Activated CD4-positive, alpha-beta T cell treated with anti-CD3 and anti-CD28 coated beads, Interleukin-2, amount 10 ng/mL, durations not matched to agents 24 days and 14 days (primary cell): ENCODE data around the gene PYGB. TPM values are rescaled to one million over a fixed set of nuclear protein-coding genes. Genes with fewer than 3 reads are reported as not detected.
A peak's percentile ranks its signal among the peaks of the same experiment; 100 is the strongest.
"Not testable (repeated sequence)": the region's sequence is repeated elsewhere in the genome, so short reads cannot be mapped to it uniquely, and the experiment has no call there.

Source experiments
- DNase-seq: peaks from one replicate; pipeline ENCODE4 v3.0.0; 2022
- H3K27ac Mint-ChIP-seq: one replicate; pipeline ENCODE4 v1.8.0; 2022; ENCODE audit warnings: mild to moderate bottlenecking, mixed read lengths
- H3K27me3 Mint-ChIP-seq: one replicate; pipeline ENCODE4 v1.8.0; 2022; ENCODE audit warnings: mixed read lengths
- H3K36me3 Mint-ChIP-seq: one replicate; pipeline ENCODE4 v1.8.0; 2022; ENCODE audit warnings: low read depth, mild to moderate bottlenecking, mixed read lengths
- H3K4me1 Mint-ChIP-seq: one replicate; pipeline ENCODE4 v1.8.0; 2021; ENCODE audit warnings: mixed read lengths
- H3K4me3 Mint-ChIP-seq: one replicate; pipeline ENCODE4 v1.8.0; 2022; ENCODE audit warnings: mild to moderate bottlenecking, moderate library complexity, mixed read lengths
- H3K9me3 Mint-ChIP-seq: one replicate; pipeline ENCODE4 v1.8.0; 2021; ENCODE audit warnings: mixed read lengths
- intact Hi-C: fragments of 100-400 bp; cut with micrococcal nuclease; formaldehyde crosslinking; loops from one replicate; pipeline ENCODE4 v1.15.1; 2023
- total RNA-seq: library from RNA; stranded (reverse); gene quantifications from 2 replicates; pipeline ENCODE4 v1.2.3, GENCODE V29; 2022

Gene PYGB
- total RNA-seq, 1 donor from 2014 or later: 36.6 TPM

GRCh38 chr20:25253606-25254275 is 5.9 kb downstream of the PYGB start:
- DNase-seq: no peak
- no peak overlapping the region for H3K27ac Mint-ChIP-seq
- no peaks in the 10 kb centered on the region for H3K9me3 Mint-ChIP-seq

DNA sequence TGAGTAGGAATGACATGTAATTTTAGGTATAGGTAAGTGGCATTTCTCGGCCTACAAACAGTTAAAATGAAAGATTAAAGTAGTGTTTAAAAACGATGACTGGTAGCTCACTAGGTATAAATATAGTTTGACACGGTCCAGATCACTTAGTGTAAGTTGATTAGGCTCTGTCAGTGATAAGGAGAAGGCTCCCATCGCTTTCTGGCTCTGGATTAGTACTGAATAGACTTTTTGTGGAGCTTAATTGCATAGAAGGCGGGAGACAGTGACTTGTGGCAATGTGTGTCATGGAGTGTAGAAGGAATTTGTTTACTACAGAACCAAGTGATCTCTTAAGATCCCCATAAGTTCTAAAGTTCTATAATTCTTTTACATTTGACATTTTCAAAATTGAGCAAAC is 6.7 kb downstream of the PYGB start:
- Mint-ChIP-seq H3K4me3 (no peak overlapping the region), H3K27me3 (no peaks in the 10 kb centered on the region), H3K9me3 (no peaks in the 10 kb centered on the region), H3K36me3 (peaks cover 12% of the 10 kb centered on the region), H3K27ac (no peak overlapping the region), H3K4me1 (peaks cover 18% of the 10 kb centered on the region)
- intact Hi-C loops: no loop called here
- DNase-seq: no peak

More at GRCh38 chr20:25253606-25254275, 5.9 kb downstream of the PYGB start:
- H3K36me3 Mint-ChIP-seq: peaks cover 7% of the 10 kb centered on the region
- intact Hi-C loops: no loop called here
- H3K4me3 Mint-ChIP-seq: no peak overlapping the region
- no peaks in the 10 kb centered on the region for H3K27me3 Mint-ChIP-seq
- peaks cover 20% of the 10 kb centered on the region for H3K4me1 Mint-ChIP-seq

DNA sequence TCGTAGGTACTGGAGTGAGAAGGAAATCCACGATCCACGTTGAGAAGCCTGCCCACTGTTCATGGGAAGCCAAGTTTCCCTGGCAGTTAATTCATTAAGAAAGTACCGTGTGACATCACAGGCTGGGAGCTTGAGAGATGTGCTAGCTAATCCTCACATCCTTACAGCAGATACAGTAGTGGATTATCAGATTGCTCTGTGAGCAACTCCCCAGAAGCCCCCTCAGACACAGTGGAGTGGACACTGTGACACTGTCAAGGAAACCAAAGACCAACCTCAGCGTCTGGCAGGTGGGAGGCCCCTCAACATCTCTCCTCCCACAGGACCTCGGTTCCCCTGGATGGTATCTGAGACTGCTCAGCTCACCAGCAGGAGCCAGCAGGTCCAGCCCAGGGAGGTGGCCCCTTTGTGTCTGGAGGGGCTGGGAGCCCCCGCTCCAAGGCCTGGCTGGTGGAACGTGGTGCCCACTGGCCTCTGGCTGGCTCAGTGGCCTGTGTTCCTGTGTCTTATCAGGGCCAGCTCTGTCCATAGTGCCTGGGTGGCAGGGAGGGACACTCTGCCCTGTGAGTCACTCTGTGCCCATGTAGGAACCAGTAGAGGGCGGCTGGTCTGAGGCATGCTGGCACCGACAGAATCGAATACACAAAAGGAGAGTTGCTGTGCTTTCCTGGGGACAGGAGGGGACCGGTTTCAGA is 7.2 kb downstream of the PYGB start:
- peaks cover 21% of the 10 kb centered on the region for H3K4me1 Mint-ChIP-seq
- no peaks in the 10 kb centered on the region for H3K9me3 Mint-ChIP-seq
- DNase-seq: no peak
- H3K27me3 Mint-ChIP-seq: no peaks in the 10 kb centered on the region
- H3K4me3 Mint-ChIP-seq: no peak overlapping the region
- intact Hi-C loops: no loop called here
- peaks cover 16% of the 10 kb centered on the region for H3K36me3 Mint-ChIP-seq
- H3K27ac Mint-ChIP-seq: no peak overlapping the region

DNA sequence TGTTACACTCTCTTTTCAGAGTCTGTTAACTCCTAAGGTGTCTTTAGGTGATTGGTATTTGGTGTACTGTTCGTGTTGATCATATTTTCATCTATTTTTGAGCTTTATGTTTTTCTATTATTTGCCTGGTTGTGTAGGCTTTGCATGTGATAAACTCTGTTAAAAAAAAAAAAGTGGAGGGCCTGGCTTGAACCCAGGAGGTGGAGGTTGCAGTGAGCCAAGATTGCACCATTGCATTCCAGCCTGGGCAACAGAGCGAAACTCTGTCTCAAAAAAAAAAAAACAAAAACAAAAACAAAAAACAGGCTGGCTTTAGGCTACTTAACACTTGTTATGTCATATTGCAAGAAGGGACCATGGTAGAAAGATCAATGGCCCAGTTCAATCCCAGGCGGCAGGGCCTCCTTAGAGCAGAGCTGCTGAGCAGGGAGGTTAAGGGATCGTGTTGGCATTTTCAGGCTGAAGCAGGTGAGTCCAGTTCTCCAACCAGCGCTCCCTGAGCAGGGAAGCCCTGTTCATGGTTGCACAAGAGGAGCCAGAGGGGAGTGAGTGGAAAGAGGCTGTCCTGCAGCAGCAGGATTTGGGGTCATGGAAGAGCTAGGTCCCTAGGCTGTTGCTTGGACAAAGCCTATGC is 8.5 kb downstream of the PYGB start:
- Mint-ChIP-seq H3K9me3 (no peaks in the 10 kb centered on the region), H3K4me3 (no peak overlapping the region), H3K27me3 (no peaks in the 10 kb centered on the region), H3K27ac (no peak overlapping the region), H3K4me1 (peaks cover 22% of the 10 kb centered on the region), H3K36me3 (peaks cover 26% of the 10 kb centered on the region)
- intact Hi-C loops: no loop called here
- no peak for DNase-seq

DNA sequence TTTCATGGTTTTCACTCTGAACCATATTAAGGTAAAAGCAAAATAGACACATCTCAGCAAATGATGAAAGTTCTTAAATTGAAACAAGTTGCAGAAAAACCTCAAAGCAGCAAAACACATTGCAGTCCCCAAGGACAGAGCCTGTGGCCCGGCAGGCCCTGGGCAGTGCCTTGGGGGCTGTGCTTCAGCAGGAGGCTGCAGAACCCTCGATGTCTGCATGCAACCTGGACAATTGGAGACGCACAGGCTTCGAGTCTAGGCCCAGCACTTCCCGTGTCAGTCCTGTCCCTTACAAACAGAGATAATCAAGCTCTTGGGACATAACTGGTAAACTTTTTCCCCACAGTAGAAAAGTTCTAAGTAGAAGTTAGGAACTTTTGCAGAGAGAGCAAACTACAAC is 9.2 kb downstream of the PYGB start:
- peaks cover 18% of the 10 kb centered on the region for H3K4me1 Mint-ChIP-seq
- no peaks in the 10 kb centered on the region for H3K27me3 Mint-ChIP-seq
- no peak overlapping the region for H3K27ac Mint-ChIP-seq
- H3K36me3 Mint-ChIP-seq: peaks cover 34% of the 10 kb centered on the region
- no peak for DNase-seq
- H3K4me3 Mint-ChIP-seq: no peak overlapping the region
- intact Hi-C loops: no loop called here
- no peaks in the 10 kb centered on the region for H3K9me3 Mint-ChIP-seq

- no peak overlapping the region for H3K27ac Mint-ChIP-seq
- DNase-seq: no peak
- peaks cover 35% of the 10 kb centered on the region for H3K36me3 Mint-ChIP-seq
- intact Hi-C loops: no loop called here
- no peak overlapping the region for H3K4me3 Mint-ChIP-seq
- no peaks in the 10 kb centered on the region for H3K27me3 Mint-ChIP-seq
- H3K4me1 Mint-ChIP-seq: peaks cover 16% of the 10 kb centered on the region
- H3K9me3 Mint-ChIP-seq: no peaks in the 10 kb centered on the region
Observed at GRCh38 chr20:25257756-25258475, 10.0 kb downstream of the PYGB start.

DNA sequence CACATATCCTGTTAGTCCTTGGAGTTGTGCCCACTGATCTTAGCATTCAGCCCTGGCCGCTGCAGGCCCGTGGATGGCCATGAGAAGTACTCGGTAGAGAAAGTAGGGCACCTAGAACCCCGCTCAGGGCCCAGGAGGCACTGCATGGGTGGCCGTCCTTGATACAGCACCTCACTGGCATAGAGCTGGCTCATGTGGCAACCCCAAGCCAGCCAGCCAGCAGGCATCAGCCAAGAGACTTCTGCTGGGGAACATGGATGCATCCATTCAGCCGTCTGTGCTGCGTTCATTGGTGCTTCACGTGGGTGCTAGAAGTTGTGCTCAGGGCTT is 10.6 kb downstream of the PYGB start:
- intact Hi-C loops: no loop called here
- DNase-seq: no peak
- Mint-ChIP-seq H3K27me3 (no peaks in the 10 kb centered on the region), H3K27ac (no peak overlapping the region), H3K9me3 (peaks cover 5% of the 10 kb centered on the region), H3K4me3 (no peak overlapping the region), H3K4me1 (peaks cover 16% of the 10 kb centered on the region), H3K36me3 (peaks cover 38% of the 10 kb centered on the region)

DNA sequence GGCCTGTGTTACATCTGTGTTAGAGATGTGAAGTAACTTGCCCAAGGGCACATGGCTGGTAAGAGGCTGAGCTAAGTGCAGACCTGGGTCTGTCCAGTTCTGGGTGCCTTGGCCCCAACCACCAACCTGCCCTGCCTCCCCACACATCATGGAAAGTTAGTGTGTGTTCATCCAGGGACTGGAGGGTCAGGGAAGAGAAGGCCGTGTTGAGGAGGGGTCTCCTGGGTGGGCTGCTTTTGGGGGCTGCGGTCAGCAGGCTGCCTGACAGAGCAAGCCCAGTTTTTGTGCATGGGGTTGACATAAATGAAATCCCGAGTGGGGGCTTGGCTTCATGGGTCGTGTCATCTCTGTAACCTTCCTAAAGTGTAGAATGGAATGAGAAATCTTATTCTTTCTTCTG is 10.9 kb downstream of the PYGB start:
- H3K36me3 Mint-ChIP-seq: peaks cover 38% of the 10 kb centered on the region
- H3K9me3 Mint-ChIP-seq: peaks cover 6% of the 10 kb centered on the region
- no peaks in the 10 kb centered on the region for H3K27me3 Mint-ChIP-seq
- no peak overlapping the region for H3K4me3 Mint-ChIP-seq
- peaks cover 16% of the 10 kb centered on the region for H3K4me1 Mint-ChIP-seq
- DNase-seq: no peak
- intact Hi-C loops: no loop called here
- H3K27ac Mint-ChIP-seq: no peak overlapping the region

GRCh38 chr20:25259358-25259757 is 11.5 kb downstream of the PYGB start:
- intact Hi-C loops: no loop called here
- Mint-ChIP-seq H3K27me3 (no peaks in the 10 kb centered on the region), H3K27ac (no peak overlapping the region), H3K9me3 (peaks cover 6% of the 10 kb centered on the region), H3K36me3 (peaks cover 40% of the 10 kb centered on the region), H3K4me3 (no peak overlapping the region), H3K4me1 (peaks cover 16% of the 10 kb centered on the region)
- no peak for DNase-seq

DNA sequence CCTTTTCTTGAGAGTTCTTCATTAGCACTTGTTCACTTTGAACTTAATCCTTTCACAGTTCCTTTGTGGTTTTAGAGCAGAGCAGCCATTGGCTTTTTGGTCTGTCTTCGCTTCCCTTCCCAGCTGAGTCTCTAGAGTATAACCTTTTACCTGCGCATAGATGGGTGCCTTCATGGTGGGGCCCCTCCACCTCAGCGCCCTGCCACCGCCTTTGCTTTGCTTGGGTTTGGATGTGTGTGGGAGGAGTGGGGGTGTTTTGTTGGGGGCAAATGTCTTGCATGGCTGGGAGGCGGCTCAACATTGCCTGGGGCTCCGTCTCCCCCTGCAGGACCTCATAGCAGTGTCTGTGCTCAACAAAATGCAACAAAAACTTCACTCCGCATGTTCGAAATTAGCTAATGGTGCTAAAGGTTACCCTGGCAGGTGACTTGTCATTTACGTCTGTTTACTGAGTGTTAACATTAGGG is 11.9 kb downstream of the PYGB start:
- intact Hi-C loops: no loop called here
- Mint-ChIP-seq H3K9me3 (peaks cover 6% of the 10 kb centered on the region), H3K4me1 (peaks cover 16% of the 10 kb centered on the region), H3K27ac (peak overlapping the region; percentile 29), H3K27me3 (no peaks in the 10 kb centered on the region), H3K36me3 (peaks cover 43% of the 10 kb centered on the region), H3K4me3 (peak overlapping the region; percentile 1)
- DNase-seq: no peak

GRCh38 chr20:25260770-25261437 is 13.0 kb downstream of the PYGB start:
- H3K27me3 Mint-ChIP-seq, H3K9me3 Mint-ChIP-seq, H3K4me3 Mint-ChIP-seq, DNase-seq, H3K27ac Mint-ChIP-seq, intact Hi-C loops: not testable (repeated sequence)
- Mint-ChIP-seq H3K36me3 (peaks cover 43% of the 10 kb centered on the region), H3K4me1 (peaks cover 16% of the 10 kb centered on the region)

DNA sequence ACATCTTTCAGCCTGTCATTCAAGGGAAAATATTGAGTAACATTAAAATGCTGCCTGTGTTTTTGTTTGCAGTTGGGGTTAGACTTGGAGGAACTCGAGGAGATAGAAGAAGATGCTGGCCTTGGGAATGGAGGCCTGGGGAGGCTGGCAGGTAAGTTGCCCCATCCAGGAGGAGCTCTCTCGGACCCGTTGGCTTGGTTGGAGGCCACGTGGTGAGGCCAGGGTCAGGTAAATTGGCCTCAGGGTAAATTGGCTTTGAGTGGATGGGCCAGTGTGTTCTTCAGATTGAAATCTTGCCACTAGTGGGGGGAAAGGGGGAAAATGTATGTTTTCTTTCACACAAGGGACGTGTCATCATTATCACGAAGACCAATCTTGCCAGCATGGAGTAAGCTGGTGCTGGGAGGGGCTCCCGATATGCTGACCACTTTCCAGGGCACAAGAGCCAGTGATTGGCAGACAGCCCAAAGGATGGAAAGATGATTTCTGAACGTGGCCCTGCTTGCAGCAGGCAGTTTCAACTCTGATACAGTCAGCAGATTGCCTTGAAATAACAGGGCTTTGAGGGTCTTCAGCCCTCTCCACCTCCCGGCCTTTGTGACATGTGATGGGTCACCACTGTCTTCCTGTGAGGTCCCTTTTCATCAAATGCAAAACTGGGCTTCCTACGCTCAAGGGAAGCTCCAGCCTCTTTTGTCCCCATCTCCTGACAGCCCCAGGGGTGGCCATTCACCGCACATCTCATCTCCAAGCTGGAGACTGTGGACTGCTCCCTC is 21.4 kb downstream of the PYGB start:
- Mint-ChIP-seq H3K27me3 (no peaks in the 10 kb centered on the region), H3K36me3 (peaks cover 22% of the 10 kb centered on the region), H3K9me3 (no peaks in the 10 kb centered on the region), H3K27ac (no peak overlapping the region), H3K4me1 (no peaks in the 10 kb centered on the region), H3K4me3 (no peak overlapping the region)
- no peak for DNase-seq
- intact Hi-C loops: no loop called here

DNA sequence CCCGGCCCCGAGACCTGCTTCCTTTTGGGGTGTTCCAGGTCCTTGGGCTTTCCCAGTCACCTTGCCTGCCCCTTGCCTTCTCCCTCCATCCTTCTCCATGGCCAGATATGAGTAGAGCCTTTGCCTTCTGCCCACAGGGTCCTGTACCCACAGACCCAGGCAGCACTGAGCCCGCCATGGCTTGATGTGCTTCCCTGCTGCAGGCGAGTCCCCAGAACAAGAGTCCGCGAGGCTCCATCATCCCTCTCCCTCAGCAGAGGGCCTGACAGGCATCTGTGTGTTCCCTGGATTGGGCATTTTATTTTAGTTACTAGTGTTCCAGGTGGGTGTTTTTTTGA is 21.9 kb downstream of the PYGB start:
- no peaks in the 10 kb centered on the region for H3K4me1 Mint-ChIP-seq
- no peaks in the 10 kb centered on the region for H3K27me3 Mint-ChIP-seq
- no peaks in the 10 kb centered on the region for H3K9me3 Mint-ChIP-seq
- intact Hi-C loops: no loop called here
- peaks cover 22% of the 10 kb centered on the region for H3K36me3 Mint-ChIP-seq
- no peak overlapping the region for H3K4me3 Mint-ChIP-seq
- no peak overlapping the region for H3K27ac Mint-ChIP-seq
- no peak for DNase-seq
